Fibroblast of pulmonary artery (primary cell): ENCODE measurements around the gene GSTM3.

Experiments used
- DNase-seq: peaks from one replicate; pipeline ENCODE4 v3.0.0-alpha.2; 2010; ENCODE audit warnings: low read depth
- H3K4me3 ChIP-seq: replicated peaks from 2 replicates; pipeline ENCODE4 v1.5.1; 2011; ENCODE audit warnings: low read depth, mild to moderate bottlenecking, control low read depth, low read length, moderate library complexity
- CTCF ChIP-seq: IDR thresholded peaks from 2 replicates; pipeline ENCODE4 v1.5.1; 2011; ENCODE audit warnings: mild to moderate bottlenecking, control low read depth, low read length, inconsistent platforms; ENCODE audit errors: missing control alignments

The GSTM3 gene

DNA sequence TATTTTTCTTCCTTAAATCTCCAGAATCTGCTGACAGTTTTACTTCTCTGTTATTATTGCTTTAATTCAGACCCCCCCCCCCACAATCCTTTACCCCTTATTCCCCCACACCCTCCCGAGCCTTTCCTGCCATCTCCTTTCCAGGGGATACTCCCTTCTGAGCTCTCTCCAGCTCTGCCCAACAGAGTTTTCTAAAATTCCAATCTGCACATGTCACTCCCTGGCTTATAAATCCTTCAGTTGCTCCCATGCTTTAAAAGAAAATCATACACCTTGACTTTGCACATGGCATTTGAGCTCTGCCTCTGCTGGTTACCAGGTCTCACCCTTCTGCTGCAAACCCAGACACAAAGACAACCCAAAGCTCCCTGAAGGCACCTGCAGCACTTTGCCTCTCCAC, 34.6 kb upstream of the GSTM3 start:
- no peak overlapping the region for H3K4me3 ChIP-seq
- no peak for TF ChIP-seq CTCF

DNA sequence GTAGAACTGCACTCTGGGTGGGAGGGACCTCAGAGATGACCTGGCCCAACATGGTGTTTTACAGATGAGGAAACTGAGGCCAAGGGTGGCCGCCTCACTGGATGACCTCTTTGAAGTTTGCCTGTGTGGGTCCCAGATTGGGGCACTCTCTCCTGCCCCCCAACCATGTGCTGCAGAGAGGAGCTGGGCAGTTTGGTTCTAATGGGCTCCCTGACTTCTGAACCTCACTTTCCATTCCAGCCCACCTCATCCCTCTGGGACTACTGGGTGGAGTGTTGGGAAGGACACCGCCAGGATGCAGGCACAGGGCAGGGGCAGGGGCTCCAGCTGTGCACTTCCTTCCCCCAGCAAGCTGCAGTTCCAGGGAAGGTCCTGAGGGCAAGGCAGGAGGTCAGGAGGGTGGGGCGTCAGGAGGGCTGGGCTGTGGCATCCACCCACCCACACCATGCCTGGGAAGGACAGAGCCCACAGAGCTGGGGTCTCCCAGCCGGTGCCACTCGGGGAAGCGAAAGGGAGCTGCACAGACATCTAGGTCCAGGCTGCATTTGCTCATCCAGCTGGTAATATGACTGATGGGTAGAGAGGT, 33.2 kb upstream of the GSTM3 start:
- no peak for DNase-seq
- TF ChIP-seq CTCF: no peak
- H3K4me3 ChIP-seq: no peak overlapping the region

More for the DNA sequence above, 34.6 kb upstream of the GSTM3 start:
- no peak for DNase-seq

- no peak overlapping the region for H3K4me3 ChIP-seq
- TF ChIP-seq CTCF: peak; percentile 96
- peak; percentile 92 for DNase-seq
These were observed 32.5 kb upstream of the GSTM3 start for GRCh38 chr1:109773203-109773899.

GRCh38 chr1:109772658-109773202, 31.9 kb upstream of the GSTM3 start:
- DNase-seq: no peak
- TF ChIP-seq CTCF: no peak
- H3K4me3 ChIP-seq: no peak overlapping the region

DNA sequence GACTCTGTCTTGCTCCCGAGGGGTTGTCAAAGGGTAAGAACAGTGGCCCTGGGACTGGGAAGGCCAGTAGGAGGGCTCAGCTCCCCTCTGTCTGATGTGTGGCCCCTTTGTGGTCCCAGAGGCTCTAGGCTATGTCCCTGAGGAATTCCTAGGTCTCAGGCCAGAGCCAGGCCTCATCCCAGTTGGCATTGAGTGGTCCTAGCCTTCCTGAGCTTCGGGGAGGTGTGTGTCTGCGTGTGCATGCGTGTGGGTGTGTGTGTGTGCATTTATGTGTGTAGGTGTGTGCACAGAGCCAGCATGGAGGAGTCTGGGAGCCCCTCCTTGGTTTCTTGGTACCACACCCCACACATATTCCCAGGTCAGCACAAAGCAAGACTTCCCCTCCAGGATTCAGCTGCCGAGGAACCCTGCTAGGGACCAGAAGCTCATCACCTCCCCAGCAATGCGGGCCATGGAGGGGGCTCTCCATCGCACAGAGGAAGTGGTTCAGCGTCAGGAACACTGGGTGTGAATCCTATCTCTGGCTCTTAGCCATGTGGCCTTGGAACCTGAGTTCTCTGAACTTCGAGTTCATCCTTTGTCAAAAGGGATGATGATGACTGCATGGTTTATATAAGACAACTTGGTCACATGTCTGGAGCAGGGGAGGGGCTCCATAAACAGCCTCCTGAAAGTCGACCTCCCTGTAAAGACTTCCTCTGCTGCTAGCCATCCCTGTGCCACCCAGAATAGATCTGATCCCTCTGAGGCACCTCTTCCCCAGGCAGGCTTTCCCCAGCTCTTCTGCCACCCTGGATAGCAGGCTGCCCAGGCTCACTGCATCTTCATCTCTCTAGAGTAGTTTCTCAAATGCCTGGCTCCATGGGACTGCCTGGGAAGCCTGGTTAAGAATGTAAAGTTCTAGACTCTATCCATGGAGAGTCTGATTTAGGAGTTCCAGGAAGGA, 31.1 kb upstream of the GSTM3 start:
- DNase-seq: no peak
- TF ChIP-seq CTCF: no peak

GRCh38 chr1:109770331-109771095, 29.7 kb upstream of the GSTM3 start:
- no peak for TF ChIP-seq CTCF
- no peak for DNase-seq
- no peak overlapping the region for H3K4me3 ChIP-seq

More for the DNA sequence above, 31.1 kb upstream of the GSTM3 start:
- H3K4me3 ChIP-seq: no peak overlapping the region
